BJ (cell line): Measurements from ENCODE around the gene TMEM40. TPM values are rescaled to one million over a fixed set of nuclear protein-coding genes. Genes with fewer than 3 reads are reported as not detected.
"Not testable (repeated sequence)": the region's sequence is repeated elsewhere in the genome, so short reads cannot be mapped to it uniquely, and the experiment has no call there.

Experiments used
- CTCF ChIA-PET: fragments of 350-600 bp; formaldehyde crosslinking; extraction: SDS; loops from one replicate; lab custom pipeline; 2021; ENCODE audit warnings: antibody characterized with exemption, inconsistent platforms; lab: Yijun Ruan, JAX
- POLR2A ChIA-PET: fragments of 300-600 bp; sonication (Branson Sonifier 250); formaldehyde crosslinking; extraction: SDS; loops from one replicate; lab custom pipeline; 2021; ENCODE audit warnings: antibody characterized with exemption; lab: Charles Lee
- DNase-seq: peaks from one replicate; pipeline ENCODE4 v3.0.0-alpha.2; 2011; ENCODE audit warnings: low read depth
- H3K27me3 ChIP-seq: 2 replicates; pipeline ENCODE4 v1.6.0; 2011; ENCODE audit warnings: low read length; ENCODE audit not compliant: control insufficient read depth, insufficient read depth
- H3K36me3 ChIP-seq: 2 replicates; pipeline ENCODE4 v1.5.1; 2011; ENCODE audit warnings: low read length; ENCODE audit not compliant: control insufficient read depth, insufficient read depth
- H3K4me3 ChIP-seq: 2 replicates; pipeline ENCODE4 v1.5.1; 2011; ENCODE audit warnings: low read depth, mild to moderate bottlenecking, control low read depth, low read length
- CTCF ChIP-seq: IDR thresholded peaks from 2 replicates; pipeline ENCODE4 v1.5.1; 2011; ENCODE audit warnings: low read depth, mild to moderate bottlenecking, control low read depth, inconsistent platforms, low read length, moderate library complexity; ENCODE audit not compliant: insufficient read depth
- polyA plus RNA-seq: library from polyadenylated mRNA; depleted of rRNA; stranded (reverse); fragments of >200 nt; gene quantifications from 2 replicates; pipeline ENCODE4 v1.2.3, GENCODE V29; 2011

TMEM40 gene
- polyA plus RNA-seq, 1 experiment, result 0.52 TPM

- Histone ChIP-seq H3K27me3 (peaks cover 6% of the 10 kb centered on the region), H3K4me3 (no peak overlapping the region), H3K36me3 (no peaks in the 10 kb centered on the region)
- no peak for TF ChIP-seq CTCF
- DNase-seq, result no peak
- POLR2A ChIA-PET, result no interaction called here
- CTCF ChIA-PET, result interaction anchor here (1.0 kb wide), 1 partner anchor 26 kb away, joined by 3 read pairs; no protein-coding TSS in a partner anchor
These were observed 26.0 kb upstream of the TMEM40 start for GRCh38 chr3:12785096-12785495.

- peaks cover 5% of the 10 kb centered on the region for H3K27me3 ChIP-seq
- no peaks in the 10 kb centered on the region for H3K36me3 ChIP-seq
- no peak for DNase-seq
- ChIA-PET POLR2A (no interaction called here), CTCF (interaction anchor here (0.6 to 1.3 kb wide), 4 partner anchors 8 to 39 kb away, joined by 3 read pairs; no protein-coding TSS in a partner anchor)
- no peak for TF ChIP-seq CTCF
- H3K4me3 ChIP-seq, result no peak overlapping the region
These were observed 23.2 kb upstream of the TMEM40 start for GRCh38 chr3:12782172-12782815.

- ChIA-PET POLR2A (no interaction called here), CTCF (interaction anchor here (0.8 to 1.9 kb wide), 3 partner anchors 13 to 29 kb away, joined by 3 to 6 read pairs (median 3); no protein-coding TSS in a partner anchor)
- no peak for TF ChIP-seq CTCF
- Histone ChIP-seq H3K4me3 (no peak overlapping the region), H3K27me3 (peaks cover 6% of the 10 kb centered on the region), H3K36me3 (no peaks in the 10 kb centered on the region)
- no peak for DNase-seq
These were observed 21.7 kb upstream of the TMEM40 start for GRCh38 chr3:12780751-12781150.

GRCh38 chr3:12777171-12777570, 18.1 kb upstream of the TMEM40 start:
- CTCF ChIA-PET, result interaction anchor here (1.2 to 8.8 kb wide), 2 partner anchors 11 to 115 kb away, joined by 3 to 49 read pairs; no protein-coding TSS in a partner anchor
- Histone ChIP-seq H3K36me3 (no peaks in the 10 kb centered on the region), H3K27me3 (peaks cover 7% of the 10 kb centered on the region), H3K4me3 (no peak overlapping the region)
- DNase-seq, result no peak
- TF ChIP-seq CTCF, result no peak
- POLR2A ChIA-PET, result no interaction called here

- POLR2A ChIA-PET, DNase-seq, H3K27me3 ChIP-seq, H3K4me3 ChIP-seq, H3K36me3 ChIP-seq: not testable (repeated sequence)
- CTCF ChIA-PET, result interaction anchor here (1.0 to 8.8 kb wide), 3 partner anchors 12 to 54 kb away, joined by 3 to 49 read pairs (median 9); no protein-coding TSS in a partner anchor
These were observed 16.9 kb upstream of the TMEM40 start for GRCh38 chr3:12775970-12776369.
